ENCODE results near the gene CDH16. TPM values are rescaled to one million over a fixed set of nuclear protein-coding genes. Genes with fewer than 3 reads are reported as not detected.

The CDH16 gene
- total and polyA plus RNA-seq, 2 of the 13 experiments (the other 11 are each of a cell fraction or from before 2014, with no cell fraction given): 2.7 to 3.9 TPM

- TF ChIP-seq ZNF263 (CRISPR knock-in tag; IDR thresholded peaks at IDR 0.05) (peak; percentile 58; the same call in 1 of the 2 replicates), ZXDC (CRISPR knock-in tag; IDR thresholded peaks at IDR 0.05) (no peak)
- no TSS peak for BruUV-seq (replicated peaks)
- ChIA-PET POLR2A (interaction anchor here (0.6 to 1.6 kb wide), 2 partner anchors 44 to 184 kb away, joined by 3 to 5 read pairs; partner anchors contain the start of gene NAE1), CTCF (ENCODE audit: low intra/inter-chr PET ratio, low total read pairs) (no interaction called here)
- peak overlapping the region; percentile 36; the same call in 1 of the 2 replicates for H3K4me2 ChIP-seq (ENCODE audit: low read depth, low read length)
- peaks cover 0 to 8% of the 10 kb centered on the region in 2 experiments; a peak in 2 of 5 replicates for H3K27me3 ChIP-seq (ENCODE audit: control insufficient read depth in 1 of 2, insufficient read depth in 2 of 2, low read length in 2 of 2)
- no peak overlapping the region for H2AFZ ChIP-seq (ENCODE audit: low read length)
- H3K4me3 ChIP-seq (replicated peaks in 1 of 3; ENCODE audit: insufficient read depth in 1 of 3, low read depth in 2 of 3, low read length in 3 of 3): no peak overlapping the region
- no peaks in the 10 kb centered on the region for H3K9me3 ChIP-seq (ENCODE audit: low read length)
- peaks cover 45% of the 10 kb centered on the region for H3K4me1 ChIP-seq (ENCODE audit: insufficient read depth, low read length)
- WGBS (ENCODE audit: low lambda C conversion rate): 0% methylated on average over 1 of the region's 1 CpG
- H3K36me3 ChIP-seq (replicated peaks in 1 of 2; ENCODE audit: control insufficient read depth in 1 of 2, insufficient read depth in 2 of 2, low read length in 2 of 2): no peaks in the 10 kb centered on the region
- in situ Hi-C loops (cut with HindIII; ENCODE audit: extremely low pct_ligation_motif_present, low pct_unique_long_range_greater_than_20kb): loop anchor here (25.0 kb wide), 1 partner anchor 462 kb away; no protein-coding TSS in a partner anchor
- ATAC-seq (peak; percentile 11; the same call in 1 of the 3 replicates), FAIRE-seq (peak; percentile 26), DNase-seq (ENCODE audit: low spot score) (no peak)
- H3K27ac ChIP-seq (ENCODE audit: extremely low read length, insufficient read depth, low read length): no peak overlapping the region
- no peak overlapping the region for H3K9ac ChIP-seq (ENCODE audit: insufficient read depth, low read depth, low read length)
- no peaks in the 10 kb centered on the region for H3K79me2 ChIP-seq (ENCODE audit: insufficient read depth, low read length)
- intact Hi-C loops (cut with micrococcal nuclease; ENCODE audit: unreplicated experiment): loop anchor here (5.0 kb wide), 1 partner anchor 212 kb away; no protein-coding TSS in a partner anchor
- H4K20me1 ChIP-seq (ENCODE audit: insufficient read depth, low read length): no peaks in the 10 kb centered on the region
Measured at GRCh38 chr16:66874079-66874775, 44.5 kb downstream of the CDH16 start.

DNA sequence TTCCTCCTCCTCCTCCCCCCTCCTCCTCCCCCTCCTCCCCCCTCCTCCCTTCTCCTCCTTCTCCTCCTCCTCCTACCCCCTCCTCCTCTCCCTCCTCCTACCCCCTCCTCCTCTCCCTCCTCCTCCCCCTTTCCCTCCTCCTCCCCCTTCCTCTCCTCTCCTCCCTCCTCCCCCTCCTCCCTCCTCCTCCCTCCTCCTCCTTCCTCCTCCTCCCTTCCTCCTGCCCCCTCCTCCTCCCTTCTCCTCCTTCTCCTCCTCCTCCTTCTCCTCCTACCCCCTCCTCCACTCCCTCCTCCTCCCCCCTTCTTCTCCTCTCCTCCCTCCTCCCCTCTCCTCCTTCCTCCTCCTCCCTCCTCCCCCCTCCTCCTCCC, 45.0 kb downstream of the CDH16 start:
- ATAC-seq: no peak
- CTCF ChIA-PET (ENCODE audit: low intra/inter-chr PET ratio, low total read pairs): interaction anchor here (1.0 kb wide), 1 partner anchor 42 kb away, joined by 4 read pairs; no protein-coding TSS in a partner anchor
- no peak for DNase-seq (ENCODE audit: low spot score)
- Histone ChIP-seq H3K36me3 (replicated peaks in 1 of 2; ENCODE audit: control insufficient read depth in 1 of 2, insufficient read depth in 2 of 2, low read length in 2 of 2) (no peaks in the 10 kb centered on the region), H3K79me2 (ENCODE audit: insufficient read depth, low read length) (no peaks in the 10 kb centered on the region), H3K4me2 (ENCODE audit: low read depth, low read length) (peak overlapping the region; percentile 94), H3K4me3 (replicated peaks in 1 of 3; ENCODE audit: insufficient read depth in 1 of 3, low read depth in 2 of 3, low read length in 3 of 3) (no peak overlapping the region), H2AFZ (ENCODE audit: low read length) (no peak overlapping the region), H3K27me3 (ENCODE audit: control insufficient read depth in 1 of 2, insufficient read depth in 2 of 2, low read length in 2 of 2) (peaks cover 0 to 8% of the 10 kb centered on the region in 2 experiments; a peak in 2 of 5 replicates), H3K27ac (ENCODE audit: extremely low read length, insufficient read depth, low read length) (no peak overlapping the region), H3K4me1 (ENCODE audit: insufficient read depth, low read length) (peaks cover 41% of the 10 kb centered on the region), H3K9ac (ENCODE audit: insufficient read depth, low read depth, low read length) (no peak overlapping the region), H3K9me3 (ENCODE audit: low read length) (no peaks in the 10 kb centered on the region), H4K20me1 (ENCODE audit: insufficient read depth, low read length) (no peaks in the 10 kb centered on the region)
- intact Hi-C loops (cut with micrococcal nuclease; ENCODE audit: unreplicated experiment) (loop anchor here (1.0 to 5.0 kb wide), 3 partner anchors 145 to 265 kb away; no protein-coding TSS in a partner anchor), in situ Hi-C loops (cut with HindIII; ENCODE audit: extremely low pct_ligation_motif_present, low pct_unique_long_range_greater_than_20kb) (loop anchor here (25.0 kb wide), 1 partner anchor 461 kb away; no protein-coding TSS in a partner anchor)
- no TSS peak for BruUV-seq (replicated peaks)
- no peak for TF ChIP-seq ZNF777 (CRISPR knock-in tag; IDR thresholded peaks at IDR 0.05)
- TF ChIP-seq HNRNPK (IDR thresholded peaks at IDR 0.05; ENCODE audit: low read depth, low read length, poor library complexity, severe bottlenecking): peak; percentile 53
- POLR2A ChIA-PET: interaction anchor here (0.7 to 1.7 kb wide), 4 partner anchors 32 to 321 kb away, joined by 3 to 13 read pairs (median 4); partner anchors contain the start of genes CKLF, DYNC1LI2 and NAE1
- FAIRE-seq: no peak

Data from HepG2 (cell line).